Panc1 (cell line): Measurements from ENCODE around the gene C16orf74. TPM values are rescaled to one million over a fixed set of nuclear protein-coding genes. Genes with fewer than 3 reads are reported as not detected.

Experiments
- ATAC-seq: fragments of 200-7000 bp; cut with Tn5 transposase; 2 replicates; pipeline ENCODE4 v1.9.1; 2020; ENCODE audit warnings: mild to moderate bottlenecking, moderate library complexity
- BruUV-seq: library from RNA; stranded (reverse); fragments of 400-500 nt; replicated peaks from 2 replicates; lab custom pipeline; 2021; lab: Mats Ljungman, UMichigan
- CTCF ChIA-PET: fragments of 300-600 bp; sonication (Branson Sonifier 250); formaldehyde crosslinking; loops from one replicate; lab custom pipeline; 2022; ENCODE audit warnings: antibody characterized with exemption; lab: Charles Lee
- POLR2A ChIA-PET: fragments of 300-600 bp; sonication (Branson Sonifier 250); formaldehyde crosslinking; loops from one replicate; lab custom pipeline; 2022; ENCODE audit warnings: antibody characterized with exemption; lab: Charles Lee
- DNase-seq: peaks from one replicate; pipeline ENCODE4 v3.0.0-alpha.2; 2010; ENCODE audit warnings: low read depth, low spot score
- H3K27ac ChIP-seq: 2 replicates; pipeline ENCODE4 v1.5.1; 2011; ENCODE audit warnings: mild to moderate bottlenecking, low read length, inconsistent platforms
- H3K27me3 ChIP-seq: fragments of 200-500 bp; sonication (Bioruptor generic); 2 replicates; pipeline ENCODE4 v1.6.0; 2014; ENCODE audit warnings: low read length, inconsistent platforms; ENCODE audit not compliant: control insufficient read depth, insufficient read depth
- H3K36me3 ChIP-seq: fragments of 200-500 bp; sonication (Bioruptor generic); 2 replicates; pipeline ENCODE4 v1.5.1; 2014; ENCODE audit warnings: inconsistent platforms, mild to moderate bottlenecking, low read length, moderate library complexity; ENCODE audit not compliant: control insufficient read depth, insufficient read depth
- H3K4me1 ChIP-seq: 2 replicates; pipeline ENCODE4 v1.5.1; 2011; ENCODE audit warnings: inconsistent platforms, mild to moderate bottlenecking, low read length, moderate library complexity; ENCODE audit not compliant: control insufficient read depth, insufficient read depth
- H3K4me3 ChIP-seq, 2 experiments: 2 replicates each; pipeline ENCODE4 v1.5.1; 2011 to 2012; ENCODE audit warnings: low read depth in 2 of 2, low read length in 2 of 2, mild to moderate bottlenecking in 2 of 2, inconsistent platforms in 1 of 2, moderate library complexity in 1 of 2
- H3K9me3 ChIP-seq: fragments of 200-500 bp; sonication (Bioruptor generic); 2 replicates; pipeline ENCODE4 v1.5.1; 2014; ENCODE audit warnings: low read depth, mild to moderate bottlenecking, inconsistent platforms, low read length, moderate library complexity; ENCODE audit not compliant: control insufficient read depth, insufficient read depth
- POLR2AphosphoS5 ChIP-seq: IDR thresholded peaks from 2 replicates; pipeline ENCODE4 v1.6.1; 2012; ENCODE audit warnings: mild to moderate bottlenecking, low read depth, low read length, moderate library complexity
- SIN3A ChIP-seq: IDR thresholded peaks from 2 replicates; pipeline ENCODE4 v1.6.1; 2012; ENCODE audit warnings: low read depth, mild to moderate bottlenecking, low read length, moderate library complexity, borderline replicate concordance; ENCODE audit not compliant: insufficient read depth
- TCF7L2 ChIP-seq: IDR thresholded peaks from 2 replicates; pipeline ENCODE4 v1.6.1; 2011; ENCODE audit warnings: mild to moderate bottlenecking, low read depth, low read length, inconsistent platforms
- in situ Hi-C: cut with HindIII; loops from 2 replicates; pipeline ENCODE4 v1.10.0; 2016; ENCODE audit warnings: low sequenced_read_pairs, low pct_unique_long_range_greater_than_20kb
- intact Hi-C: fragments of 100-400 bp; cut with micrococcal nuclease; formaldehyde crosslinking; loops from one replicate; pipeline ENCODE4 v1.10.0; 2022; ENCODE audit not compliant: unreplicated experiment
- total RNA-seq: library from RNA; stranded (reverse); gene quantifications from one replicate; pipeline ENCODE4 v1.2.1, GENCODE V29; 2021; ENCODE audit not compliant: unreplicated experiment
- TF ChIP-seq, protein P1 (sequence below), 2 experiments: IDR thresholded peaks; 2 replicates each; pipeline ENCODE4 v1.6.1; 2011 to 2012; ENCODE audit warnings: low read depth in 2 of 2, control low read depth in 1 of 2, low read length in 1 of 2, mild to moderate bottlenecking in 1 of 2, moderate library complexity in 1 of 2; ENCODE audit not compliant: insufficient read depth in 1 of 2
- TF ChIP-seq, protein P2 (sequence below): fragments of 450-650 bp; IDR thresholded peaks from 2 replicates; pipeline ENCODE4 v1.5.1; 2017; ENCODE audit warnings: mild to moderate bottlenecking

Gene C16orf74
- total RNA-seq, 1 experiment from 2014 or later = 1.5 TPM

DNA sequence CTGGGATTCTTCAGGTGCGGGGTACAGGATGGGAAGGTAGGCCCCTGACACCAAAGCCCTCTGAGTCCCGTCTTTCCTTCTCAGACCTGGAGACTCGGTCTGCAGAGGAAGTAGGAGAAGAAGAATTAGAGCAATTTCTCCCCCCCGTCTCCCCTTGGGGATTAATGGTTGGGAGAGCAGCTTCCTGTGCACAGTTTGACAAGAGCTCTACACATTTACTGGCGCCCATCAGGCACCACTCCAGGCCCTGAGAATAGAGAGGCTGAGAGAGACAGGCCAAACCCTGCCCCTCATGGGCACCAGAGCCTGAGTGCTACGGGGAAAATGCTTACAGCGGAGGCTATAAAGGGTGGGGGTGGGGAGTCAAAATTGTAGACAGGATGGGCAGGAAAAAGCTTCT lies 3.5 kb upstream of the C16orf74 start:
- no TSS peak for BruUV-seq
- Histone ChIP-seq H3K9me3 (no peaks in the 10 kb centered on the region), H3K36me3 (peaks cover 2% of the 10 kb centered on the region; the same call in 1 of the 2 replicates), H3K27ac (no peak overlapping the region), H3K4me1 (peaks cover 3% of the 10 kb centered on the region; the same call in 1 of the 2 replicates), H3K27me3 (no peaks in the 10 kb centered on the region), H3K4me3 (no peak overlapping the region)
- no peak for TF ChIP-seq SIN3A
- TF ChIP-seq POLR2AphosphoS5 = no peak
- TF ChIP-seq, protein P1, sequence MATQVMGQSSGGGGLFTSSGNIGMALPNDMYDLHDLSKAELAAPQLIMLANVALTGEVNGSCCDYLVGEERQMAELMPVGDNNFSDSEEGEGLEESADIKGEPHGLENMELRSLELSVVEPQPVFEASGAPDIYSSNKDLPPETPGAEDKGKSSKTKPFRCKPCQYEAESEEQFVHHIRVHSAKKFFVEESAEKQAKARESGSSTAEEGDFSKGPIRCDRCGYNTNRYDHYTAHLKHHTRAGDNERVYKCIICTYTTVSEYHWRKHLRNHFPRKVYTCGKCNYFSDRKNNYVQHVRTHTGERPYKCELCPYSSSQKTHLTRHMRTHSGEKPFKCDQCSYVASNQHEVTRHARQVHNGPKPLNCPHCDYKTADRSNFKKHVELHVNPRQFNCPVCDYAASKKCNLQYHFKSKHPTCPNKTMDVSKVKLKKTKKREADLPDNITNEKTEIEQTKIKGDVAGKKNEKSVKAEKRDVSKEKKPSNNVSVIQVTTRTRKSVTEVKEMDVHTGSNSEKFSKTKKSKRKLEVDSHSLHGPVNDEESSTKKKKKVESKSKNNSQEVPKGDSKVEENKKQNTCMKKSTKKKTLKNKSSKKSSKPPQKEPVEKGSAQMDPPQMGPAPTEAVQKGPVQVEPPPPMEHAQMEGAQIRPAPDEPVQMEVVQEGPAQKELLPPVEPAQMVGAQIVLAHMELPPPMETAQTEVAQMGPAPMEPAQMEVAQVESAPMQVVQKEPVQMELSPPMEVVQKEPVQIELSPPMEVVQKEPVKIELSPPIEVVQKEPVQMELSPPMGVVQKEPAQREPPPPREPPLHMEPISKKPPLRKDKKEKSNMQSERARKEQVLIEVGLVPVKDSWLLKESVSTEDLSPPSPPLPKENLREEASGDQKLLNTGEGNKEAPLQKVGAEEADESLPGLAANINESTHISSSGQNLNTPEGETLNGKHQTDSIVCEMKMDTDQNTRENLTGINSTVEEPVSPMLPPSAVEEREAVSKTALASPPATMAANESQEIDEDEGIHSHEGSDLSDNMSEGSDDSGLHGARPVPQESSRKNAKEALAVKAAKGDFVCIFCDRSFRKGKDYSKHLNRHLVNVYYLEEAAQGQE (IDR thresholded peaks at IDR 0.05; ENCODE audit: insufficient read depth in 1 of 2, low read depth in 2 of 2, low read length in 1 of 2) = no peak
- TF ChIP-seq TCF7L2 = no peak
- TF ChIP-seq, protein P2, sequence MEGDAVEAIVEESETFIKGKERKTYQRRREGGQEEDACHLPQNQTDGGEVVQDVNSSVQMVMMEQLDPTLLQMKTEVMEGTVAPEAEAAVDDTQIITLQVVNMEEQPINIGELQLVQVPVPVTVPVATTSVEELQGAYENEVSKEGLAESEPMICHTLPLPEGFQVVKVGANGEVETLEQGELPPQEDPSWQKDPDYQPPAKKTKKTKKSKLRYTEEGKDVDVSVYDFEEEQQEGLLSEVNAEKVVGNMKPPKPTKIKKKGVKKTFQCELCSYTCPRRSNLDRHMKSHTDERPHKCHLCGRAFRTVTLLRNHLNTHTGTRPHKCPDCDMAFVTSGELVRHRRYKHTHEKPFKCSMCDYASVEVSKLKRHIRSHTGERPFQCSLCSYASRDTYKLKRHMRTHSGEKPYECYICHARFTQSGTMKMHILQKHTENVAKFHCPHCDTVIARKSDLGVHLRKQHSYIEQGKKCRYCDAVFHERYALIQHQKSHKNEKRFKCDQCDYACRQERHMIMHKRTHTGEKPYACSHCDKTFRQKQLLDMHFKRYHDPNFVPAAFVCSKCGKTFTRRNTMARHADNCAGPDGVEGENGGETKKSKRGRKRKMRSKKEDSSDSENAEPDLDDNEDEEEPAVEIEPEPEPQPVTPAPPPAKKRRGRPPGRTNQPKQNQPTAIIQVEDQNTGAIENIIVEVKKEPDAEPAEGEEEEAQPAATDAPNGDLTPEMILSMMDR = no peak
- ChIA-PET CTCF (no interaction called here), POLR2A (no interaction called here)
- intact Hi-C loops = no loop called here
- in situ Hi-C loops = no loop called here
- no peak for ATAC-seq
- DNase-seq = no peak

DNA sequence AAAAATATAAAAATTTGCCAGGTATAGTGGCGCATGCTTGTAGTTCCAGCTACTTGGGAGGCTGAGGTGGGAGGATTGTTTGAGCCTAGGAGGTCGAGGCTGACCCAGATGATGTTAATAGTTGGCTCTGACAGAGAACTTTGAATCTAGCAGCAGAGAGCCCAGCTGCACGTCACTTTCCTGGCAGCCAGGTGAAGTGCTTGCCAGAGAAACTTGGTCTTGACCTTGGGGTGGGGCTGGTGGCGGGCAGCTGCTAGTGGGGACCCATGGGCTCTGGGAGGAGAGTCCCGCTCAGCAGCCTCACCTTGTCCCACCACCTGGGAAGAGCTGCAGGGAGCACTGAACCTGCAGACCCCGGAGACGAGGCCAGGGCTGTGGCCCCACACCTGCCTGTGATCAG lies 3.1 kb upstream of the C16orf74 start:
- Histone ChIP-seq H3K27me3 (no peaks in the 10 kb centered on the region), H3K27ac (no peak overlapping the region), H3K4me3 (no peak overlapping the region), H3K9me3 (no peaks in the 10 kb centered on the region), H3K4me1 (peaks cover 3% of the 10 kb centered on the region; the same call in 1 of the 2 replicates), H3K36me3 (peaks cover 2% of the 10 kb centered on the region; the same call in 1 of the 2 replicates)
- in situ Hi-C loops (no loop called here), intact Hi-C loops (no loop called here)
- DNase-seq (no peak), ATAC-seq (no peak)
- ChIA-PET CTCF (no interaction called here), POLR2A (no interaction called here)
- no TSS peak for BruUV-seq
- TF ChIP-seq POLR2AphosphoS5 (no peak), SIN3A (no peak), TCF7L2 (no peak)
- TF ChIP-seq, protein P1 (IDR thresholded peaks at IDR 0.05; ENCODE audit: insufficient read depth in 1 of 2, low read depth in 2 of 2, low read length in 1 of 2) = no peak
- TF ChIP-seq, protein P2 = no peak
